HL-60 (cell line): ENCODE measurements around the gene RAX2.

Experiments
- CTCF ChIP-seq: IDR thresholded peaks from one replicate; pipeline ENCODE4 v1.5.1; 2011; ENCODE audit warnings: low read length, control low read depth, inconsistent platforms; ENCODE audit not compliant: insufficient read depth
- GABPA ChIP-seq: IDR thresholded peaks from 2 replicates; pipeline ENCODE4 v1.6.1; 2012; ENCODE audit warnings: low read depth
- TF ChIP-seq, protein P1 (sequence below): IDR thresholded peaks from 2 replicates; pipeline ENCODE4 v1.6.1; 2012; ENCODE audit warnings: low read depth; ENCODE audit not compliant: insufficient replicate concordance

GRCh38 chr19:3721131-3721886, 50.7 kb downstream of the RAX2 start:
- TF ChIP-seq CTCF (no peak), GABPA (peak; percentile 13; the same call in 1 of the 2 replicates)
- TF ChIP-seq, protein P1, sequence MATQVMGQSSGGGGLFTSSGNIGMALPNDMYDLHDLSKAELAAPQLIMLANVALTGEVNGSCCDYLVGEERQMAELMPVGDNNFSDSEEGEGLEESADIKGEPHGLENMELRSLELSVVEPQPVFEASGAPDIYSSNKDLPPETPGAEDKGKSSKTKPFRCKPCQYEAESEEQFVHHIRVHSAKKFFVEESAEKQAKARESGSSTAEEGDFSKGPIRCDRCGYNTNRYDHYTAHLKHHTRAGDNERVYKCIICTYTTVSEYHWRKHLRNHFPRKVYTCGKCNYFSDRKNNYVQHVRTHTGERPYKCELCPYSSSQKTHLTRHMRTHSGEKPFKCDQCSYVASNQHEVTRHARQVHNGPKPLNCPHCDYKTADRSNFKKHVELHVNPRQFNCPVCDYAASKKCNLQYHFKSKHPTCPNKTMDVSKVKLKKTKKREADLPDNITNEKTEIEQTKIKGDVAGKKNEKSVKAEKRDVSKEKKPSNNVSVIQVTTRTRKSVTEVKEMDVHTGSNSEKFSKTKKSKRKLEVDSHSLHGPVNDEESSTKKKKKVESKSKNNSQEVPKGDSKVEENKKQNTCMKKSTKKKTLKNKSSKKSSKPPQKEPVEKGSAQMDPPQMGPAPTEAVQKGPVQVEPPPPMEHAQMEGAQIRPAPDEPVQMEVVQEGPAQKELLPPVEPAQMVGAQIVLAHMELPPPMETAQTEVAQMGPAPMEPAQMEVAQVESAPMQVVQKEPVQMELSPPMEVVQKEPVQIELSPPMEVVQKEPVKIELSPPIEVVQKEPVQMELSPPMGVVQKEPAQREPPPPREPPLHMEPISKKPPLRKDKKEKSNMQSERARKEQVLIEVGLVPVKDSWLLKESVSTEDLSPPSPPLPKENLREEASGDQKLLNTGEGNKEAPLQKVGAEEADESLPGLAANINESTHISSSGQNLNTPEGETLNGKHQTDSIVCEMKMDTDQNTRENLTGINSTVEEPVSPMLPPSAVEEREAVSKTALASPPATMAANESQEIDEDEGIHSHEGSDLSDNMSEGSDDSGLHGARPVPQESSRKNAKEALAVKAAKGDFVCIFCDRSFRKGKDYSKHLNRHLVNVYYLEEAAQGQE = no peak
